Stimulated activated CD4-positive, alpha-beta T cell treated with anti-CD3 and anti-CD28 coated beads, TNF-alpha, amount 100 ng/mL, for 1 hour (primary cell): ENCODE results near the gene IFT88.

Experiments
- DNase-seq, 3 donors: peaks; one replicate each; pipeline ENCODE4 v3.0.0-alpha.2; 2020; ENCODE audit warnings: low read depth in 3 of 3, low spot score in 1 of 3

IFT88 gene

GRCh38 chr13:20685092-20685491, 118.1 kb downstream of the IFT88 start:
- no peak for DNase-seq

GRCh38 chr13:20686167-20686566, 119.2 kb downstream of the IFT88 start:
- DNase-seq = no peak

- DNase-seq = no peak
Observed at GRCh38 chr13:20686863-20687579, 120.1 kb downstream of the IFT88 start.

- no peak for DNase-seq
Observed at GRCh38 chr13:20689291-20689690, 122.3 kb downstream of the IFT88 start.

GRCh38 chr13:20691616-20692015, 124.7 kb downstream of the IFT88 start:
- DNase-seq = no peak

GRCh38 chr13:20696073-20696472, 129.1 kb downstream of the IFT88 start:
- no peak for DNase-seq

GRCh38 chr13:20699715-20700114, 132.8 kb downstream of the IFT88 start:
- no peak for DNase-seq

GRCh38 chr13:20700288-20700687, 133.3 kb downstream of the IFT88 start:
- DNase-seq = no peak

- DNase-seq = no peak
Observed at GRCh38 chr13:20701461-20701860, 134.5 kb downstream of the IFT88 start.

- no peak for DNase-seq
Observed at GRCh38 chr13:20702530-20702914, 135.6 kb downstream of the IFT88 start.

- peak in 1 of 3 donors; percentile 21 for DNase-seq
Observed at GRCh38 chr13:20702915-20703779, 136.2 kb downstream of the IFT88 start, which contains the start of gene IL17D. Gene IL17D, plus strand, starts transcription at chr13:20703699. Its CDS starts 303 bp downstream, at chr13:20704002.

- peak; percentile 18 to 56 (median 43) for DNase-seq
Observed at GRCh38 chr13:20703780-20704458, 137.0 kb downstream of the IFT88 start.

GRCh38 chr13:20704459-20705069, 137.6 kb downstream of the IFT88 start:
- DNase-seq = no peak

- DNase-seq = no peak
Observed at GRCh38 chr13:20706661-20707060, 139.7 kb downstream of the IFT88 start.

GRCh38 chr13:20708216-20708615, 141.3 kb downstream of the IFT88 start:
- no peak for DNase-seq

GRCh38 chr13:20709369-20709768, 142.4 kb downstream of the IFT88 start:
- no peak for DNase-seq

- no peak for DNase-seq
Observed at GRCh38 chr13:20709782-20710181, 142.8 kb downstream of the IFT88 start.

- no peak for DNase-seq
Observed at GRCh38 chr13:20711301-20712044, 144.5 kb downstream of the IFT88 start.

GRCh38 chr13:20713014-20713376, 146.0 kb downstream of the IFT88 start:
- DNase-seq = no peak

GRCh38 chr13:20713751-20714150, 146.8 kb downstream of the IFT88 start:
- no peak for DNase-seq

- DNase-seq = no peak
Observed at GRCh38 chr13:20714161-20714560, 147.2 kb downstream of the IFT88 start.
